ENCODE measurements around the gene FADS3.

DNA sequence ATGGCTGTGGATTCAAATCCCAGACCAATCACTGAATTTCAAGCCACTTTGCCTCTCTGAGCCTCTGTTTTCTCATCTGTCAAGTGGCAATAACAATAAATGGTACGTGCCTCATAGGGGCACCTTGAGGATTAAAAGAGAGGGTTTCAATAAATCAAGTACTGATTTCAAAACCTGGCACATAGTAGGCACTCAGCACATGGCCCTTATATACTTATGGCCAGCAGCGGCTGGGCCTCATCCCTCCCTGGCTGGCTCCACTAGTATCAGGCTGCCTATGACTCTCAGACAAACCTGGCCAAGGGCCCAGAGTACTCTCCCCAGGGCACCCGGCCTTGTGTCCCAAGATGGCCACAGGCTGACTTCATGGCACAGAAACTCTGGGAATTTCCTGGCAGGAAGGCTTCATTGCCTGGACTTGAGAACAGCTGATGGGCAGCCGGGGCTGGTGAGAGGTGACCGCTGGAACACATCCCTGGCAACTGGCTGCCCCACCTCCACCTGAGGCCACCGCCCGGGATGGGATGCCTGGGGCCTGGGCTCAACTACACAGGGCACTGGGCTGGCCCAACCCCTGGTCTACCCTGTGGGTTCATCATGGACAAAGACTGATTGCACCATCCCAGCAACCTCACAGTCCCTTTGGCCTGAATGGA, 3.4 kb downstream of the FADS3 start:
- TF ChIP-seq, protein P1, sequence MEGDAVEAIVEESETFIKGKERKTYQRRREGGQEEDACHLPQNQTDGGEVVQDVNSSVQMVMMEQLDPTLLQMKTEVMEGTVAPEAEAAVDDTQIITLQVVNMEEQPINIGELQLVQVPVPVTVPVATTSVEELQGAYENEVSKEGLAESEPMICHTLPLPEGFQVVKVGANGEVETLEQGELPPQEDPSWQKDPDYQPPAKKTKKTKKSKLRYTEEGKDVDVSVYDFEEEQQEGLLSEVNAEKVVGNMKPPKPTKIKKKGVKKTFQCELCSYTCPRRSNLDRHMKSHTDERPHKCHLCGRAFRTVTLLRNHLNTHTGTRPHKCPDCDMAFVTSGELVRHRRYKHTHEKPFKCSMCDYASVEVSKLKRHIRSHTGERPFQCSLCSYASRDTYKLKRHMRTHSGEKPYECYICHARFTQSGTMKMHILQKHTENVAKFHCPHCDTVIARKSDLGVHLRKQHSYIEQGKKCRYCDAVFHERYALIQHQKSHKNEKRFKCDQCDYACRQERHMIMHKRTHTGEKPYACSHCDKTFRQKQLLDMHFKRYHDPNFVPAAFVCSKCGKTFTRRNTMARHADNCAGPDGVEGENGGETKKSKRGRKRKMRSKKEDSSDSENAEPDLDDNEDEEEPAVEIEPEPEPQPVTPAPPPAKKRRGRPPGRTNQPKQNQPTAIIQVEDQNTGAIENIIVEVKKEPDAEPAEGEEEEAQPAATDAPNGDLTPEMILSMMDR (IDR thresholded peaks at IDR 0.05 in 2 of 3, conservative IDR thresholded peaks at IDR 0.05 in 1 of 3; ENCODE audit: borderline replicate concordance in 1 of 3, insufficient read depth in 1 of 3, low read depth in 2 of 3, low read length in 2 of 3) = no peak
- TF ChIP-seq, protein P2, sequence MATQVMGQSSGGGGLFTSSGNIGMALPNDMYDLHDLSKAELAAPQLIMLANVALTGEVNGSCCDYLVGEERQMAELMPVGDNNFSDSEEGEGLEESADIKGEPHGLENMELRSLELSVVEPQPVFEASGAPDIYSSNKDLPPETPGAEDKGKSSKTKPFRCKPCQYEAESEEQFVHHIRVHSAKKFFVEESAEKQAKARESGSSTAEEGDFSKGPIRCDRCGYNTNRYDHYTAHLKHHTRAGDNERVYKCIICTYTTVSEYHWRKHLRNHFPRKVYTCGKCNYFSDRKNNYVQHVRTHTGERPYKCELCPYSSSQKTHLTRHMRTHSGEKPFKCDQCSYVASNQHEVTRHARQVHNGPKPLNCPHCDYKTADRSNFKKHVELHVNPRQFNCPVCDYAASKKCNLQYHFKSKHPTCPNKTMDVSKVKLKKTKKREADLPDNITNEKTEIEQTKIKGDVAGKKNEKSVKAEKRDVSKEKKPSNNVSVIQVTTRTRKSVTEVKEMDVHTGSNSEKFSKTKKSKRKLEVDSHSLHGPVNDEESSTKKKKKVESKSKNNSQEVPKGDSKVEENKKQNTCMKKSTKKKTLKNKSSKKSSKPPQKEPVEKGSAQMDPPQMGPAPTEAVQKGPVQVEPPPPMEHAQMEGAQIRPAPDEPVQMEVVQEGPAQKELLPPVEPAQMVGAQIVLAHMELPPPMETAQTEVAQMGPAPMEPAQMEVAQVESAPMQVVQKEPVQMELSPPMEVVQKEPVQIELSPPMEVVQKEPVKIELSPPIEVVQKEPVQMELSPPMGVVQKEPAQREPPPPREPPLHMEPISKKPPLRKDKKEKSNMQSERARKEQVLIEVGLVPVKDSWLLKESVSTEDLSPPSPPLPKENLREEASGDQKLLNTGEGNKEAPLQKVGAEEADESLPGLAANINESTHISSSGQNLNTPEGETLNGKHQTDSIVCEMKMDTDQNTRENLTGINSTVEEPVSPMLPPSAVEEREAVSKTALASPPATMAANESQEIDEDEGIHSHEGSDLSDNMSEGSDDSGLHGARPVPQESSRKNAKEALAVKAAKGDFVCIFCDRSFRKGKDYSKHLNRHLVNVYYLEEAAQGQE (IDR thresholded peaks at IDR 0.05; ENCODE audit: low read depth) = no peak
- TF ChIP-seq RAD21 (IDR thresholded peaks at IDR 0.05; ENCODE audit: low read depth) (no peak), YY1 (IDR thresholded peaks at IDR 0.05; ENCODE audit: extremely low read depth, insufficient replicate concordance, low read depth, low read length) (peak; percentile 38), POLR2A (IDR thresholded peaks at IDR 0.05; ENCODE audit: borderline replicate concordance, extremely low read depth, insufficient read depth, insufficient read length) (no peak), EZH2phosphoT487 (IDR thresholded peaks at IDR 0.05; ENCODE audit: borderline replicate concordance) (no peak), JUND (IDR thresholded peaks at IDR 0.05) (no peak), POLR2AphosphoS5 (IDR thresholded peaks at IDR 0.05; ENCODE audit: low read depth, low read length) (no peak), EZH2 (IDR thresholded peaks at IDR 0.05) (no peak), SP1 (IDR thresholded peaks at IDR 0.05; ENCODE audit: low read depth) (no peak), EGR1 (IDR thresholded peaks at IDR 0.05; ENCODE audit: low read depth) (no peak), ELF1 (IDR thresholded peaks at IDR 0.05; ENCODE audit: borderline replicate concordance, low read depth) (no peak)
- TF ChIP-seq, protein P3, sequence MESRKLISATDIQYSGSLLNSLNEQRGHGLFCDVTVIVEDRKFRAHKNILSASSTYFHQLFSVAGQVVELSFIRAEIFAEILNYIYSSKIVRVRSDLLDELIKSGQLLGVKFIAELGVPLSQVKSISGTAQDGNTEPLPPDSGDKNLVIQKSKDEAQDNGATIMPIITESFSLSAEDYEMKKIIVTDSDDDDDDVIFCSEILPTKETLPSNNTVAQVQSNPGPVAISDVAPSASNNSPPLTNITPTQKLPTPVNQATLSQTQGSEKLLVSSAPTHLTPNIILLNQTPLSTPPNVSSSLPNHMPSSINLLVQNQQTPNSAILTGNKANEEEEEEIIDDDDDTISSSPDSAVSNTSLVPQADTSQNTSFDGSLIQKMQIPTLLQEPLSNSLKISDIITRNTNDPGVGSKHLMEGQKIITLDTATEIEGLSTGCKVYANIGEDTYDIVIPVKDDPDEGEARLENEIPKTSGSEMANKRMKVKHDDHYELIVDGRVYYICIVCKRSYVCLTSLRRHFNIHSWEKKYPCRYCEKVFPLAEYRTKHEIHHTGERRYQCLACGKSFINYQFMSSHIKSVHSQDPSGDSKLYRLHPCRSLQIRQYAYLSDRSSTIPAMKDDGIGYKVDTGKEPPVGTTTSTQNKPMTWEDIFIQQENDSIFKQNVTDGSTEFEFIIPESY (IDR thresholded peaks at IDR 0.05; ENCODE audit: extremely low read depth, insufficient replicate concordance, low read length) = no peak
- TF ChIP-seq, protein P4, sequence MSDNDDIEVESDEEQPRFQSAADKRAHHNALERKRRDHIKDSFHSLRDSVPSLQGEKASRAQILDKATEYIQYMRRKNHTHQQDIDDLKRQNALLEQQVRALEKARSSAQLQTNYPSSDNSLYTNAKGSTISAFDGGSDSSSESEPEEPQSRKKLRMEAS (IDR thresholded peaks at IDR 0.05) = no peak

All from HCT116 (cell line).